ENCODE results near the gene CTSC. TPM values are rescaled to one million over a fixed set of nuclear protein-coding genes. Genes with fewer than 3 reads are reported as not detected.

The CTSC gene
- total and polyA plus RNA-seq, 9 of the 15 experiments (the other 6 are each of a cell fraction or from before 2014, with no cell fraction given) = 113 to 403 (median 187) TPM

GRCh38 chr11:88337987-88338668, 592 bp upstream of the CTSC start (continued):
- no peak for TF ChIP-seq ZNF197 (CRISPR knock-in tag; IDR thresholded peaks at IDR 0.05; ENCODE audit: low read depth)
- TF ChIP-seq ZNF253 (CRISPR knock-in tag; conservative IDR thresholded peaks at IDR 0.05) = no peak
- TF ChIP-seq IRF2 (CRISPR knock-in tag; IDR thresholded peaks at IDR 0.05) = no peak
- TF ChIP-seq ZNF174 (CRISPR knock-in tag; IDR thresholded peaks at IDR 0.05) = no peak
- no peak for TF ChIP-seq SIX5 (IDR thresholded peaks at IDR 0.05; ENCODE audit: borderline replicate concordance in 1 of 2, insufficient read depth in 1 of 2, low read depth in 1 of 2, low read length in 2 of 2)
- TF ChIP-seq IRF9 (tag; IDR thresholded peaks at IDR 0.05) = no peak
- TF ChIP-seq HDGF (IDR thresholded peaks at IDR 0.05) = peak; percentile 51; the same call in 1 of the 2 replicates
- TF ChIP-seq ZNF584 (CRISPR knock-in tag; IDR thresholded peaks at IDR 0.05; ENCODE audit: low read depth) = no peak
- TF ChIP-seq KDM4B (IDR thresholded peaks at IDR 0.05; ENCODE audit: borderline replicate concordance in 2 of 2, low read depth in 1 of 2) = no peak
- TF ChIP-seq ZNF589 (CRISPR knock-in tag; IDR thresholded peaks at IDR 0.05; ENCODE audit: low read depth) = no peak; the same call in 1 of the 2 replicates
- TF ChIP-seq TCF3 (CRISPR knock-in tag; IDR thresholded peaks at IDR 0.05) = no peak
- TF ChIP-seq NELFE (IDR thresholded peaks at IDR 0.05; ENCODE audit: insufficient read depth, insufficient read length) = no peak
- no peak for TF ChIP-seq AFF4 (CRISPR knock-in tag; IDR thresholded peaks at IDR 0.05)
- no peak for TF ChIP-seq C11orf30 (IDR thresholded peaks at IDR 0.05; ENCODE audit: low read depth)
- TF ChIP-seq PHTF2 (CRISPR knock-in tag; IDR thresholded peaks at IDR 0.05) = no peak
- no peak for TF ChIP-seq CC2D1A (IDR thresholded peaks at IDR 0.05)
- TF ChIP-seq SMARCB1 (IDR thresholded peaks at IDR 0.05; ENCODE audit: insufficient read length, low read depth) = no peak
- no peak for TF ChIP-seq STAG1 (CRISPR knock-in tag; IDR thresholded peaks at IDR 0.05; ENCODE audit: borderline replicate concordance)
- no peak for TF ChIP-seq CREM (IDR thresholded peaks at IDR 0.05; ENCODE audit: low read depth)
- no peak for TF ChIP-seq ZBTB33 (CRISPR knock-in tag; IDR thresholded peaks at IDR 0.05)
- TF ChIP-seq MIER1 (IDR thresholded peaks at IDR 0.05; ENCODE audit: low read depth) = no peak
- TF ChIP-seq ZNF232 (CRISPR knock-in tag; IDR thresholded peaks at IDR 0.05) = no peak
- TF ChIP-seq CBX8 (IDR thresholded peaks at IDR 0.05; ENCODE audit: borderline replicate concordance, extremely low read depth, low read depth, low read length, poor library complexity, severe bottlenecking) = no peak

Data from K562 (cell line).